Transverse colon (tissue), 4 donors: ENCODE data around the gene ZNHIT3. TPM values are rescaled to one million over a fixed set of nuclear protein-coding genes. Genes with fewer than 3 reads are reported as not detected.

Experiments used
- DNase-seq: peaks from one replicate; pipeline ENCODE4 v3.0.0-alpha.2; 2019
- H3K27ac ChIP-seq, 4 donors: fragments of 200-600 bp; sonication (generic); 2 replicates each; pipeline ENCODE4 v1.5.1; 2016 to 2018; ENCODE audit warnings: inconsistent platforms in 4 of 4
- H3K27me3 ChIP-seq: fragments of 200-600 bp; sonication (generic); 2 replicates; pipeline ENCODE4 v1.5.1; 2017; ENCODE audit warnings: inconsistent platforms
- H3K36me3 ChIP-seq, 4 donors: fragments of 200-600 bp; sonication (generic); 2 replicates each; pipeline ENCODE4 v1.5.1; 2017 to 2019; ENCODE audit warnings: inconsistent platforms in 4 of 4
- H3K4me1 ChIP-seq, 4 donors: fragments of 200-600 bp; sonication (generic); 2 replicates each; pipeline ENCODE4 v1.5.1; 2017 to 2020; ENCODE audit warnings: inconsistent platforms in 4 of 4
- H3K4me3 ChIP-seq, 4 donors: fragments of 200-600 bp; sonication (generic); 1 replicate in 1 of 4; 2 replicates in 3 of 4; pipeline versions ENCODE4 v1.5.1 to v1.6.1; 2017 to 2019; ENCODE audit warnings: inconsistent platforms in 4 of 4
- H3K9me3 ChIP-seq, 2 donors: fragments of 200-600 bp; sonication (generic); 2 replicates each; pipeline ENCODE4 v1.5.1; 2017 to 2019; ENCODE audit warnings: inconsistent platforms in 2 of 2
- EP300 ChIP-seq: sonication (generic); formaldehyde crosslinking; IDR thresholded peaks from one replicate; pipeline ENCODE4 v1.6.1; 2017; ENCODE audit warnings: antibody characterized with exemption, low read depth
- POLR2A ChIP-seq: fragments of 450-650 bp; IDR thresholded peaks from one replicate; pipeline ENCODE4 v1.6.1; 2016; ENCODE audit warnings: antibody characterized with exemption, mild to moderate bottlenecking, moderate library complexity
- POLR2AphosphoS5 ChIP-seq, 3 donors: sonication (generic); formaldehyde crosslinking; IDR thresholded peaks; one replicate each; pipeline ENCODE4 v1.6.1; 2016; ENCODE audit warnings: antibody characterized with exemption in 3 of 3
- WGBS, 2 donors: methylation state at CpG; one replicate each; pipeline ENCODE4 v1.1.5; 2018; ENCODE audit warnings: low coverage in 1 of 2; 5-methylcytosine and 5-hydroxymethylcytosine counted together
- in situ Hi-C, 4 donors: fragments of 200-750 bp; cut with MboI; loops; one replicate each; pipeline versions ENCODE4 v1.15.0 to v1.15.1; 2017; ENCODE audit warnings: low sequenced_read_pairs in 3 of 4, low pct_ligation_motif_present in 1 of 4, low pct_unique_long_range_greater_than_20kb in 1 of 4
- intact Hi-C: fragments of 100-400 bp; cut with DNase I; formaldehyde crosslinking; loops from one replicate; pipeline ENCODE4 v1.15.1; 2023; ENCODE audit warnings: low total_unique reads
- small RNA-seq, 4 donors: library from RNA; depleted of rRNA; stranded (forward); fragments of <200 nt; gene quantifications; one replicate each; pipeline ENCODE3, GENCODE V24; 2016
- total RNA-seq, 4 donors: library from RNA; depleted of rRNA; stranded (reverse); fragments of >200 nt; gene quantifications; one replicate each; pipeline ENCODE4 v1.1.0, GENCODE V29; 2016
- TF ChIP-seq, protein P1 (sequence below), 5 experiments: fragments of 200-600 bp in 3 of 5; fragments of 450-650 bp in 2 of 5; sonication (generic) in 3 of 5; IDR thresholded peaks; 1 replicate in 2 of 5; 2 replicates in 3 of 5; pipeline ENCODE4 v1.5.1; 2016 to 2017; ENCODE audit warnings: antibody characterized with exemption in 5 of 5, inconsistent platforms in 3 of 5, mild to moderate bottlenecking in 2 of 5, moderate library complexity in 1 of 5

Gene ZNHIT3
- total RNA-seq, 4 donors from 2014 or later, result 6.7 to 38.6 (median 27.2) TPM

DNA sequence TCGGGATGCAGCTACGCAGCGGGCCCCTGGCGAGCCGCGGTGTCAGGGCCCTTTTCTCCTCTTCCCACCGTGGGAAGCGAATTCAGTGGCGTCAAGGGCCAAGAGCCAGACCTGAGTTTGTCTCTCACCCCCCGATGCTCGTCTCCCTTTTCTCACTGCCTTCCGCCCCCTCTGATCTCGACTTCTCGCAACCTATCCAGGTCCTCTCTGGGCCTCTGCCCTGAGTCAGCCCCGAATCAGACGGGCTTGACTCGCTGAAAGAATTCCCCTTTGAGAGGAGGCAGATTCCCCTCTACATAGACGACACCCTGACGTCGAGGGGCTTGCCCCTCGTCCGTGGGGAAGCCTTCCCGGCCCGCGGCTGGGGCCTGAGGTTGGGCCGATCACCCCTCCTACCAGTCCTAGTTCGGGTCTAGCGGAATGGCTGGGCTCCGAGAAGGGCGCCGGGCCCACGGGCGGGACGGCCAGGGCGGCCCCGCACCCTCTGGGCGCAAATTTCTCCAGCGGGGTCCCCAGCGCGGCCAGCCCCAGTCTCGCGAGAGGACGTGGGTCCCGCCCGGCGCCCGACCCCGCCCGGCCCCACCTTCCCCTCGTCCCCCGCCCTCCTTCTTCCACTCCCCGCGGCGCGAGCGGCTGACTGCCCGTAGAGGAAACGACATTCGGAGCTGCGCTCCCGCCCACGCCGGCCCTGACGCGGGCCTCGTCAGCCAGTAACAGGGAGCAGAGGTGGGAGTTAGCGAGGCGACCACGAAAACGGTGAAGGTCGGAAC, 58.0 kb downstream of the ZNHIT3 start, which contains the start of gene GGNBP2:
Gene GGNBP2, plus strand, starts transcription at position 613 of the 770 bp plus-strand sequence. CDS start 806 bp downstream, outside the sequence.
- in situ Hi-C loops, result no loop called here
- peaks cover 30 to 45% (median 33%) of the 10 kb centered on the region in 4 donors for H3K4me1 ChIP-seq
- H3K4me3 ChIP-seq, result peak within 1 kb of the TSS; percentile 82 to 93 (median 88)
- peak within 1 kb of the TSS; percentile 98 to 100 (median 98) for H3K27ac ChIP-seq
- peak; percentile 96 for TF ChIP-seq POLR2A
- TF ChIP-seq EP300, result no peak
- TF ChIP-seq, protein P1, sequence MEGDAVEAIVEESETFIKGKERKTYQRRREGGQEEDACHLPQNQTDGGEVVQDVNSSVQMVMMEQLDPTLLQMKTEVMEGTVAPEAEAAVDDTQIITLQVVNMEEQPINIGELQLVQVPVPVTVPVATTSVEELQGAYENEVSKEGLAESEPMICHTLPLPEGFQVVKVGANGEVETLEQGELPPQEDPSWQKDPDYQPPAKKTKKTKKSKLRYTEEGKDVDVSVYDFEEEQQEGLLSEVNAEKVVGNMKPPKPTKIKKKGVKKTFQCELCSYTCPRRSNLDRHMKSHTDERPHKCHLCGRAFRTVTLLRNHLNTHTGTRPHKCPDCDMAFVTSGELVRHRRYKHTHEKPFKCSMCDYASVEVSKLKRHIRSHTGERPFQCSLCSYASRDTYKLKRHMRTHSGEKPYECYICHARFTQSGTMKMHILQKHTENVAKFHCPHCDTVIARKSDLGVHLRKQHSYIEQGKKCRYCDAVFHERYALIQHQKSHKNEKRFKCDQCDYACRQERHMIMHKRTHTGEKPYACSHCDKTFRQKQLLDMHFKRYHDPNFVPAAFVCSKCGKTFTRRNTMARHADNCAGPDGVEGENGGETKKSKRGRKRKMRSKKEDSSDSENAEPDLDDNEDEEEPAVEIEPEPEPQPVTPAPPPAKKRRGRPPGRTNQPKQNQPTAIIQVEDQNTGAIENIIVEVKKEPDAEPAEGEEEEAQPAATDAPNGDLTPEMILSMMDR (IDR thresholded peaks at IDR 0.05), result peak in 1 of 5 experiments; percentile 6
- TF ChIP-seq POLR2AphosphoS5 (IDR thresholded peaks at IDR 0.05), result peak; percentile 92 to 99 (median 98)
- DNase-seq, result peak; percentile 93
- no peaks in the 10 kb centered on the region for H3K27me3 ChIP-seq
- H3K36me3 ChIP-seq, result no peaks in the 10 kb centered on the region
- H3K9me3 ChIP-seq, result no peaks in the 10 kb centered on the region
- 1% methylated on average over 41 of the region's 71 CpGs; no CpG with 5 or more reads in 1 of the 2 donors for WGBS, 2 donors
- intact Hi-C loops, result no loop called here

GRCh38 chr17:36545077-36545464, 58.6 kb downstream of the ZNHIT3 start:
- TF ChIP-seq, protein P1 (IDR thresholded peaks at IDR 0.05), result no peak
- peak; percentile 60 for TF ChIP-seq POLR2A
- in situ Hi-C loops, result no loop called here
- Histone ChIP-seq H3K27ac (peak overlapping the region; percentile 98 to 100 (median 98)), H3K4me3 (peak overlapping the region; percentile 82 to 93 (median 88)), H3K27me3 (no peaks in the 10 kb centered on the region), H3K9me3 (no peaks in the 10 kb centered on the region), H3K36me3 (no peaks in the 10 kb centered on the region), H3K4me1 (peaks cover 30 to 51% (median 38%) of the 10 kb centered on the region in 4 donors)
- no peak for DNase-seq
- WGBS, 2 donors, result 0% methylated on average over 16 of the region's 38 CpGs; no CpG with 5 or more reads in 1 of the 2 donors
- intact Hi-C loops, result no loop called here

Small RNAs within 50 kb of the gene (small RNA-seq; reads per million reads assigned to genes)
- 0 reads per million in 4 donors for gene RNA5SP439

Other genes with a start within 250 kb of the ZNHIT3 start
- gene TBC1D3I, start 222.1 kb upstream of the ZNHIT3 start, total RNA-seq, result under 1 TPM in 1 of 4 donors, not detected in 3; 0.27 TPM
- 1 to 10 TPM in 1 of 4 donors, not detected in 3; 5.6 TPM for gene TBC1D3G, start 162.8 kb upstream of the ZNHIT3 start, total RNA-seq
- not detected for gene TBC1D3H, start 98.2 kb upstream of the ZNHIT3 start, total RNA-seq
- 100 to 1,000 TPM in 3 of 4 donors, 10 to 100 TPM in 1; 94.2 to 230 (median 159) TPM for gene MYO19, start 48.2 kb downstream of the ZNHIT3 start, total RNA-seq
- 1 to 10 TPM in 3 of 4 donors, not detected in 1; 2.6 to 4.6 (median 4.4) TPM for gene PIGW, start 48.3 kb downstream of the ZNHIT3 start, total RNA-seq
- gene GGNBP2, start 58.2 kb downstream of the ZNHIT3 start, total RNA-seq, result 100 to 1,000 TPM in 2 of 4 donors, 10 to 100 TPM in 2; 48.6 to 128 (median 91.6) TPM
- 100 to 1,000 TPM in 3 of 4 donors, 10 to 100 TPM in 1; 93.1 to 307 (median 214) TPM for gene DHRS11, start 105.2 kb downstream of the ZNHIT3 start, total RNA-seq
- 10 to 100 TPM in 3 of 4 donors, 1 to 10 TPM in 1; 9.5 to 20.9 (median 11.5) TPM for gene MRM1, start 114.9 kb downstream of the ZNHIT3 start, total RNA-seq